Activated CD4-positive, alpha-beta T cell treated with anti-CD3 and anti-CD28 coated beads, Interleukin-2, amount 10 ng/mL, durations not matched to agents 24 days and 14 days (primary cell): ENCODE data around the gene UBE3B. TPM values are rescaled to one million over a fixed set of nuclear protein-coding genes. Genes with fewer than 3 reads are reported as not detected.

Experiments used
- DNase-seq: peaks from one replicate; pipeline ENCODE4 v3.0.0; 2022
- H3K27ac Mint-ChIP-seq: one replicate; pipeline ENCODE4 v1.8.0; 2022; ENCODE audit warnings: mild to moderate bottlenecking, mixed read lengths
- H3K27me3 Mint-ChIP-seq: one replicate; pipeline ENCODE4 v1.8.0; 2022; ENCODE audit warnings: mixed read lengths
- H3K36me3 Mint-ChIP-seq: one replicate; pipeline ENCODE4 v1.8.0; 2022; ENCODE audit warnings: low read depth, mild to moderate bottlenecking, mixed read lengths
- H3K4me1 Mint-ChIP-seq: one replicate; pipeline ENCODE4 v1.8.0; 2021; ENCODE audit warnings: mixed read lengths
- H3K4me3 Mint-ChIP-seq: one replicate; pipeline ENCODE4 v1.8.0; 2022; ENCODE audit warnings: mild to moderate bottlenecking, moderate library complexity, mixed read lengths
- H3K9me3 Mint-ChIP-seq: one replicate; pipeline ENCODE4 v1.8.0; 2021; ENCODE audit warnings: mixed read lengths
- intact Hi-C: fragments of 100-400 bp; cut with micrococcal nuclease; formaldehyde crosslinking; loops from one replicate; pipeline ENCODE4 v1.15.1; 2023
- total RNA-seq: library from RNA; stranded (reverse); gene quantifications from 2 replicates; pipeline ENCODE4 v1.2.3, GENCODE V29; 2022

The UBE3B gene
- total RNA-seq, 1 donor from 2014 or later, result 32.2 TPM

GRCh38 chr12:109443794-109444193 is 33.6 kb upstream of the UBE3B start:
- Mint-ChIP-seq H3K9me3 (no peaks in the 10 kb centered on the region), H3K27me3 (no peaks in the 10 kb centered on the region)
- intact Hi-C loops, result no loop called here

GRCh38 chr12:109444259-109444658 is 33.2 kb upstream of the UBE3B start:
- DNase-seq, result no peak
- H3K4me1 Mint-ChIP-seq, result no peaks in the 10 kb centered on the region
- H3K27me3 Mint-ChIP-seq, result no peaks in the 10 kb centered on the region
- H3K27ac Mint-ChIP-seq, result no peak overlapping the region
- H3K36me3 Mint-ChIP-seq, result no peaks in the 10 kb centered on the region
- intact Hi-C loops, result no loop called here
- H3K9me3 Mint-ChIP-seq, result no peaks in the 10 kb centered on the region
- H3K4me3 Mint-ChIP-seq, result no peak overlapping the region

More at GRCh38 chr12:109443794-109444193, 33.6 kb upstream of the UBE3B start:
- H3K4me3 Mint-ChIP-seq, result no peak overlapping the region
- H3K36me3 Mint-ChIP-seq, result no peaks in the 10 kb centered on the region
- H3K4me1 Mint-ChIP-seq, result no peaks in the 10 kb centered on the region
- H3K27ac Mint-ChIP-seq, result no peak overlapping the region
- DNase-seq, result no peak

- no peaks in the 10 kb centered on the region for H3K4me1 Mint-ChIP-seq
- H3K36me3 Mint-ChIP-seq, result peaks cover 5% of the 10 kb centered on the region
These were observed 32.2 kb upstream of the UBE3B start for GRCh38 chr12:109445191-109445609.

GRCh38 chr12:109446869-109447268 is 30.6 kb upstream of the UBE3B start:
- Mint-ChIP-seq H3K36me3 (peaks cover 16% of the 10 kb centered on the region), H3K27me3 (no peaks in the 10 kb centered on the region), H3K27ac (no peak overlapping the region), H3K4me3 (no peak overlapping the region), H3K9me3 (no peaks in the 10 kb centered on the region), H3K4me1 (peaks cover 2% of the 10 kb centered on the region)
- intact Hi-C loops, result no loop called here
- no peak for DNase-seq

More at GRCh38 chr12:109445191-109445609, 32.2 kb upstream of the UBE3B start:
- no peak for DNase-seq
- Mint-ChIP-seq H3K4me3 (no peak overlapping the region), H3K27ac (no peak overlapping the region), H3K9me3 (no peaks in the 10 kb centered on the region), H3K27me3 (no peaks in the 10 kb centered on the region)
- intact Hi-C loops, result no loop called here

GRCh38 chr12:109447482-109447881 is 30.0 kb upstream of the UBE3B start:
- no peaks in the 10 kb centered on the region for H3K27me3 Mint-ChIP-seq
- DNase-seq, result no peak
- H3K4me3 Mint-ChIP-seq, result no peak overlapping the region
- H3K36me3 Mint-ChIP-seq, result peaks cover 18% of the 10 kb centered on the region
- no peak overlapping the region for H3K27ac Mint-ChIP-seq
- H3K9me3 Mint-ChIP-seq, result no peaks in the 10 kb centered on the region
- intact Hi-C loops, result no loop called here
- H3K4me1 Mint-ChIP-seq, result peaks cover 2% of the 10 kb centered on the region

GRCh38 chr12:109448272-109448671 is 29.2 kb upstream of the UBE3B start:
- H3K36me3 Mint-ChIP-seq, result peaks cover 18% of the 10 kb centered on the region
- no peaks in the 10 kb centered on the region for H3K9me3 Mint-ChIP-seq
- H3K27ac Mint-ChIP-seq, result no peak overlapping the region
- H3K4me3 Mint-ChIP-seq, result no peak overlapping the region
- peaks cover 2% of the 10 kb centered on the region for H3K4me1 Mint-ChIP-seq
- DNase-seq, result no peak
- intact Hi-C loops, result no loop called here
- H3K27me3 Mint-ChIP-seq, result no peaks in the 10 kb centered on the region

GRCh38 chr12:109448707-109449390 is 28.6 kb upstream of the UBE3B start:
- intact Hi-C loops, result no loop called here
- peaks cover 2% of the 10 kb centered on the region for H3K4me1 Mint-ChIP-seq
- H3K27me3 Mint-ChIP-seq, result no peaks in the 10 kb centered on the region
- H3K27ac Mint-ChIP-seq, result no peak overlapping the region
- no peak overlapping the region for H3K4me3 Mint-ChIP-seq
- DNase-seq, result no peak
- H3K9me3 Mint-ChIP-seq, result no peaks in the 10 kb centered on the region
- H3K36me3 Mint-ChIP-seq, result peaks cover 23% of the 10 kb centered on the region

- no peak overlapping the region for H3K4me3 Mint-ChIP-seq
- DNase-seq, result no peak
- H3K27me3 Mint-ChIP-seq, result no peaks in the 10 kb centered on the region
- no peak overlapping the region for H3K27ac Mint-ChIP-seq
- peaks cover 30% of the 10 kb centered on the region for H3K36me3 Mint-ChIP-seq
- intact Hi-C loops, result no loop called here
- no peaks in the 10 kb centered on the region for H3K9me3 Mint-ChIP-seq
- H3K4me1 Mint-ChIP-seq, result peaks cover 2% of the 10 kb centered on the region
These were observed 27.4 kb upstream of the UBE3B start for GRCh38 chr12:109449845-109450532.

GRCh38 chr12:109450980-109451379 is 26.5 kb upstream of the UBE3B start:
- DNase-seq, result no peak
- H3K4me1 Mint-ChIP-seq, result peaks cover 2% of the 10 kb centered on the region
- H3K4me3 Mint-ChIP-seq, result no peak overlapping the region
- no peaks in the 10 kb centered on the region for H3K27me3 Mint-ChIP-seq
- H3K9me3 Mint-ChIP-seq, result no peaks in the 10 kb centered on the region
- intact Hi-C loops, result no loop called here
- H3K27ac Mint-ChIP-seq, result no peak overlapping the region
- H3K36me3 Mint-ChIP-seq, result peaks cover 35% of the 10 kb centered on the region

GRCh38 chr12:109451400-109451799 is 26.0 kb upstream of the UBE3B start:
- H3K4me3 Mint-ChIP-seq, result no peak overlapping the region
- no peak for DNase-seq
- H3K36me3 Mint-ChIP-seq, result peaks cover 38% of the 10 kb centered on the region
- H3K27ac Mint-ChIP-seq, result no peak overlapping the region
- H3K27me3 Mint-ChIP-seq, result no peaks in the 10 kb centered on the region
- H3K4me1 Mint-ChIP-seq, result peaks cover 2% of the 10 kb centered on the region
- intact Hi-C loops, result no loop called here
- H3K9me3 Mint-ChIP-seq, result no peaks in the 10 kb centered on the region

- intact Hi-C loops, result no loop called here
- Mint-ChIP-seq H3K9me3 (no peaks in the 10 kb centered on the region), H3K27ac (no peak overlapping the region), H3K4me3 (no peak overlapping the region), H3K36me3 (peaks cover 47% of the 10 kb centered on the region), H3K4me1 (peaks cover 2% of the 10 kb centered on the region), H3K27me3 (no peaks in the 10 kb centered on the region)
- no peak for DNase-seq
These were observed 24.9 kb upstream of the UBE3B start for GRCh38 chr12:109452489-109452888.

- intact Hi-C loops, result no loop called here
- no peaks in the 10 kb centered on the region for H3K9me3 Mint-ChIP-seq
- no peak for DNase-seq
- H3K4me1 Mint-ChIP-seq, result peaks cover 14% of the 10 kb centered on the region
- H3K27me3 Mint-ChIP-seq, result no peaks in the 10 kb centered on the region
- no peak overlapping the region for H3K4me3 Mint-ChIP-seq
- H3K36me3 Mint-ChIP-seq, result peaks cover 52% of the 10 kb centered on the region
- H3K27ac Mint-ChIP-seq, result no peak overlapping the region
These were observed 21.7 kb upstream of the UBE3B start for GRCh38 chr12:109455706-109456105.

- Mint-ChIP-seq H3K4me3 (peak overlapping the region; percentile 46), H3K9me3 (no peaks in the 10 kb centered on the region), H3K27ac (peak overlapping the region; percentile 88), H3K4me1 (peaks cover 29% of the 10 kb centered on the region), H3K36me3 (peaks cover 41% of the 10 kb centered on the region), H3K27me3 (no peaks in the 10 kb centered on the region)
- intact Hi-C loops, result no loop called here
- no peak for DNase-seq
These were observed 19.3 kb upstream of the UBE3B start for GRCh38 chr12:109458086-109458485.

GRCh38 chr12:109458771-109459208 is 18.6 kb upstream of the UBE3B start:
- Mint-ChIP-seq H3K36me3 (peaks cover 39% of the 10 kb centered on the region), H3K4me3 (no peak overlapping the region), H3K27ac (peak overlapping the region; percentile 62)

More at GRCh38 chr12:109458771-109459208, 18.6 kb upstream of the UBE3B start:
- intact Hi-C loops, result no loop called here
- peaks cover 36% of the 10 kb centered on the region for H3K4me1 Mint-ChIP-seq
- H3K9me3 Mint-ChIP-seq, result no peaks in the 10 kb centered on the region
- no peaks in the 10 kb centered on the region for H3K27me3 Mint-ChIP-seq
- no peak for DNase-seq
